Islet precursor cell (in vitro differentiated cells): ENCODE measurements around the gene DNAAF3.
A peak's percentile ranks its signal among the peaks of the same experiment; 100 is the strongest.

Source experiments
- DNase-seq: peaks from one replicate; pipeline ENCODE4 v3.0.0-alpha.2; 2018

Gene DNAAF3

DNA sequence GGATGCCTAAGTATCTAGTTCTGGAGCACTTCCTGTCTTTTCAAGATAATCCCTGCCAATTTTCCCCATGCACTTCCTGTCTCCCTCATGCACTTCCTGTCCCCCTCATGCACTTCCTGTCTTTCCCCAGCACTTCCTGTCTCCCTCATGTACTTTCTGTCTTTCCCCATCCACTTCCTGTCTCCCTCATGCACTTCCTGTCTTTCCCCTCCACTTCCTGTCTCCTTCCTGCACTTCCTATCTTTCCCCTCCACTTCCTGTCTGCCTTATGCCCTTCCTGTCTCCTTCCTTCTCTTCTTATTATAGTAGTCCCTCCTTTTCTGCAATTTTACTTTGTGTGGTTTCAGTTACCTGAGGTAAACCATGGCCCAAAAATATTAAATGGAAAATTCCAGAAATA lies 14.4 kb downstream of the DNAAF3 start:
- no peak for DNase-seq

DNA sequence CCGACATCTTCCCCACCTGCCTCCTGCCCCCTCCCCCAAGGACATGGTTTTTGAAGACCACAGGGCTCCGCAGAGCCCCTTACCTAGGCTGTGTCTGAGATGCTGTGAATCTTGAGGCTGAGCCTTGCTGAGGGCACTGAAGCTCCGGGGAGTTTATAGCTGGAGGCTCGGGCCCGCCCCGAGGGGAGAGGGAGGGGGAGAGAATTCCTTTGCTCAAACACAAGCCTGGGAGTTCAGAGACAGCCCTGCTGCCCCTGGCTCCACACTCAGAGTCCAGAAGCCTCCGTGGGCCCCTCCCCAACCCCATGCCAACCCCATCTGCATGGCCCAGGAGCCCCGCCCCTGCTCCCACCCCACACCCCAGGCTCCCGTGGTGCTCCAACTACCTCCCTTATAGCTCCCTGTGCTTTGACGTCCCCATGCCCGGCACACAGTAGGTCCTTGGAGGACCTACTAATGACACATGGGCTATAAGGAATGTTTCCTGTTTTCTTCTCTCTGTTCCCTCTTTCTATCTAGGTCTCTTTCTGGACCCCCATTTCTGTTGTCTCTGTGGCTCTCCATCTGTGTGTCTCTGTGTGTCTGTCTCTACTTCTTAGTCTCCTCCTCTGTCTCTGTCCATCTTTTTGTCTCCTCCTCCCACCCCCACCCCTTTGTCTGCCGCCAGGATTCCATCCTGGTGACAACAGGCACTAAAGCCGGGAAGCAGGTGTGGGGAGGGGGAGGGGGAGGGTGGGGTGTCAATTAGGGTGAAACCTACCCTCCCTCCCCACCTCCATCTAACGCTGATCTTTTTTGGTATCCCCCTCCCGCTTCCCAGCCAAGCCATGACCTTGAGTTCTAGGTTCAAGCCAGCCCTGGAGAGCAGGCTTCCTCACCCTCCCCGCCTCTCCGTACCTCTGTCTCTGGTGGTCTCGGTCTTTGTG lies 17.1 kb downstream of the DNAAF3 start, which contains the start of gene TNNT1:
Gene TNNT1, minus strand, starts transcription at position 129 of the 926 bp plus-strand sequence. CDS start 2,049 bp downstream, outside the sequence.
- peak; percentile 85 for DNase-seq

DNA sequence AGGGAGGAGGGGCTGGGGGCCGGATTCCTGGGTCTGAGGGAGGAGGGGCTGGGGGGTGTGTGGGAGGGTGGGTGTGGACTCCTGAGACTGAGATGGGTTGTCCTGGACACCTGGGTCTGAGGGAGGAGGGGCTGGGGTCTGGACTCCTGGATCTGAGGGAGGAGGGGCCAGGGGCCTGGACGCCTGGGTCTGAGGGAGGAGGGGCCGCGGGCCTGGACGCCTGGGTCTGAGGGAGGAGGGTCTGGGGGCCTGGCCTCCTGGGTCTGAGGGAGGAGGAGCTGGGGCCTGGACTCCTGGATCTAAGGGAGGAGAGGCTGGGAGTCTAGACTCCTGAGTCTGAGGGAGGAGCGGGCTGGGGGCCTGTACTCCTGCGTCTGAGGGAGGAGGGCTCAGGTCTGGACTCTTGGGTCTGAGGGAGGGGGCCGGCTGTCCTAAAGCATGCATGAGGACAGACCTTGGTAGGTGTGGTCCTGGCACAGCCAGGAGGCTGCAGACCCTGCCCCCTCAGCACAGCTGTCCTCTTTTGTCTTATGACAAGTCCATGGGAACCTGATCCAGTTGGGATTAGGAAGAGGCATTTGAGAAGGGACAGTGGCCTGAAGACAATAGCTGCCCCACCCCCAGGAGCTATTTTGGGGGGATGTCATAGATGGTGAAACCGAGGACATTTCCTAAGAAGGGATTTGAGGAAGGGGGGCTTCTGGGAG lies 18.7 kb downstream of the DNAAF3 start:
- no peak for DNase-seq

DNA sequence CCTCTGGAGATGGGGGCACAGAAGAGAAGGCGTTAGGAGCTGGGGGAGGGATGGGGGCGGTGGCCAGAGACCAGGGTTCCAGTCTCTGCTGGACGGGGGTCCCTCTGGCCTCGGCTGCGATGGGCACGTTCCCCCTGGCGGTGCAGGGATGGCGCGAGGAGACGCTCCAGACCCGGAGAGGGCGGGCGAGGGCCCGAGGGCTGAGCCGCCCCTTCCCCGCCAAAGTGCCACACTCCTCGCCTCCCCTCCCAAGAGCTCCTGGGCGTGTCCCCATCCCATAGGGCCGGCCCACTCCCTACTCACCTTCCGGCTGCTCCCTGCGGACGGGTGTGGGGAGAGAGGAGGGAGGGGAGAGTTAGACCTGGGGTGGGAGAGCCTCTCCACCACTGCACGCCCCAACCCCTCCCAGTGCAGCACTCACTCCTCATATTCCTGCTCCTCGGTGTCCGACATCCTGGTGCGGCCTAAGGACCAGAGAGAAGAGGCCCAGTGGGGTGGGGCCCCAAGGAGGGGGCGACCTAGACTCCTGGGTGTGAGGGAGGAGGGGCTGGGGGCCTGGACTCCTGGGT lies 19.6 kb downstream of the DNAAF3 start:
- DNase-seq = peak; percentile 90

DNA sequence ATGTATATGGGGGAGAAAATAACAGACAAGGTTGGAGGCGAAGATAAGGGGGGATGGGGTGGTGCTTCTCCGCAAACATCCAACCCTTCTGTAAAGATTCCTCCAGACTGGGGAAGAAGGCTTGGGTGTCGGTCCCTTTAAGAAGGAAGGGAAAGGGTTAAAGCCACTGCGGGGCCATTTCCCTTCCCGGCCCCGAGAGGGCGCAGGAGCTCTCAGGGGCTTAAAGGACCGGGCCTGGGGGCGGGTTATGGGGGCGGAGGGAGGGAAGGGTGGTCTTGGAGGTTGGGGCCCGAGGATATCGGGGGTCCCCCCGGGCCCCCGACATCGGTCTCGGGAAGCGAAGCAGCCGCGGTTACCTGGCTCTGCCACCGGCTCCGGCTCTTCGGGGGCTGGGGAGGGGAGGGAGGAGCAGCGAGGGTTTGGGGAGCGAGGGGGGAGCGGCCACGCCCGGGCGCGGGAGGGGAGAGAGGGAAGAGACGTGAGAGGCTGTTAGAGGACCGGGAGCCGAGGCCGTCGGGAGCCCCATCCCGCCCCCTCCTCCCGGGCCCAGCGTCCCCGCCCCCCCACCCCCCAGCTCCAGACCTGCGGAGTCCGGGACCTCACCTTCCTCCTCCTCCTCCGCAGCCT lies 20.2 kb downstream of the DNAAF3 start:
- DNase-seq = no peak

DNA sequence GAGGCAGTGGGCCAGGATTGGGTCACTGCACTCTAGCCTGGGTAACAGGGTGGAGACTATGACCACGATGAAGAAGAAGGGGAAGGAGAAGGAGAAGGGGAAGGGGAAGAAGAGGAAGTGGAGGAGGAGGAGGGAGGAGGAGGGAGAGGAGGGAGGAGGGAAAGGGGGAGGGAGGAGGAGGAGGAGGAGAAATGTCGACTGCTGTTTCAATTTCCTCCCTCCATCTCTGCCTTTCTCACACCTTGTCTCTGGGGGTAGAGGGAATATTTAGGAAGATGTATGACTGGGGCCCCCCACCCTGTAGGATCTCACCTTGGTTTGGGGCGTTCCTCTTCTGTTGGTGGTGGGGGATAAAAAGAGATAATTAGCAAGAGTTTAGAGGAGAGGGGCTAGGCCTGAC lies 21.2 kb downstream of the DNAAF3 start:
- DNase-seq = no peak

DNA sequence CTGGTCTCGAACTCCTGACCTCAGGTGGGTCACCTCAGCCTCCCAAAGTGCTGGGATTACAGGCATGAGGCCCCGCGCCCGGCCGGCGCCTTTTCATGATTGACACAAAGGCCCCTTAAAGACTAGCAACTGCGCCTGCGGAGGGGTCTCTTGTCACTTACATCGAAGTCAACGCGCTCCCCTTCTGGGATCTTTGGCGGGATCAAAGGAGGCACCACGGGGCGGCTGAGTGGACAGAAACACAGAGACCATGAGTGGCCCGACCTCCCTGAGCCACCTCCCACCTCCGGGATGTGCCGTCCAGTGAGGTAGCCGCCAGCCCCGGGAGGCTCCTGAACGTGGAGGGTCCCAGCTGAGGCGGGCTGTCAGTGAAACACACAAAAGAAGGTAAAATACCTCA lies 24.7 kb downstream of the DNAAF3 start:
- DNase-seq = no peak

DNA sequence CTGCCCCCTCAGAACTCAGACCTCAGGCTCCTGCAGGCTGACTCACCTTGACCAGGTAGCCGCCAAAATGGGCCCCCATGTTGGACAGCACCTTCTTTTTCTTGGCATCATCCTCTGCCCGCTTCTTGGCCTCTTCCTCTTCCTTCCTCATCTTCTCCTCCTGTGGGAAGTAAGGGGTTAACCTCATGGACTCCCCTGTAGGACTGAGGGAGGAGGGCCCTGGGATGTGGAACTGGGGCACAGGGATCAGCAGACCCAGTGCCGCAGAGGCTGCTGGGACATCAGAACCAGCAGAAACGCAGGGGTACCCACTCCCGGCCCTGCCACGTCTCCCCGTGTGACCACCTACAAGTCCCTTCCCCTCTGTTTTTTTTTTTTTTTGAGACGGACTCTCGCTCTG lies 28.5 kb downstream of the DNAAF3 start:
- DNase-seq = no peak

DNA sequence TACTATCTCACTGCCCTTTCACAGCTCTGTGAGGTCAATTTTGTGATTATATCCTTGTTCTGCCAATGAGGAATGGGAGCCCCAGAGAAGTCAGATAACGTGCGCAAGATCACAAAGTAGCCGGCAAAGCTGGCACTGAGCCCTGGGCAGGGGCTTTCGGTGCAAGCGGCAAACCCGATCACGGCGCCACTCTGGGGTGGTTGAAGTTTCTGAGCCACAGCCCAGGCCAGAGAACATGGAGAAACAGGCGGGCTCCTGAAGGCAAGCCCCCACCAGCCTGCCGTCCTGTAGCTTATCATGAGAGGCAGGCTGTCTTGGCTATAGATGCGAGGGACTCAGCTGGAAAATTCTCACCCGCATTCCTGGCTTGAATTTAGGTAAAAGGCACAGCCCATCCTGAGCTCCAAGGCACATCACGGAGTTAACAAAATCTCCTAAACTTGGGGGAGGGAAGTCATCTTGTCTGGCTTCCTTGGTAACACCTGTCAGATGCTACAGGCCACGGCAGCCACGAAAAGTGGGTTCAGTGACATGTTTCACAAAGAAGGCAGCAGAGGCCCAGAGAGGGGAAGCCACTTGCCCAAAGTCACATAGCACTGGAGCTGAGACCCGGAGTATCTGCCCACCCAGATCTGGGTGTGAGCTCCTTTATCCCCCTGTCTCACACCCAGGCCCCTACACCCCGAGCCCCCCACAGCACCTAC lies 29.9 kb downstream of the DNAAF3 start:
- DNase-seq = no peak

DNA sequence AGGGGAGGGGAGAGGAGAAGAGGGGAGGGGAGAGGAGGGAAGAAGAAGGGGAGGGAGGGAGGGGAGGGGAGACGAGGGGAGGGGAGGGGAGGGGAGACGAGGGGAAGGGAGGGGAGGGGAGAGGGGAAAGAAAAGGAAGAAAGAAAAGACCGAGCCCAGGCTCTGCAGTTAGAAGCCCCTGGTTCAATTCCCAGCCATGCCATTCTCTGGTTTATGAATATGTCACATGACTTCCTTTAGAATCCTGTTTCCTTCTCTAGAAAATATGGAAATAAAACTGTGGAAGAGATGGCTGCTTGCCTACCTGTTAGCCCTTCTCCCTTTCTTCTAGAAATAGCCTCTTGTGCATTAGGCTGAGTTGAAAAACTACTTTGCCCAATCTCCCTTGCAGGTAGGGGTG lies 31.7 kb downstream of the DNAAF3 start:
- DNase-seq = no peak

DNA sequence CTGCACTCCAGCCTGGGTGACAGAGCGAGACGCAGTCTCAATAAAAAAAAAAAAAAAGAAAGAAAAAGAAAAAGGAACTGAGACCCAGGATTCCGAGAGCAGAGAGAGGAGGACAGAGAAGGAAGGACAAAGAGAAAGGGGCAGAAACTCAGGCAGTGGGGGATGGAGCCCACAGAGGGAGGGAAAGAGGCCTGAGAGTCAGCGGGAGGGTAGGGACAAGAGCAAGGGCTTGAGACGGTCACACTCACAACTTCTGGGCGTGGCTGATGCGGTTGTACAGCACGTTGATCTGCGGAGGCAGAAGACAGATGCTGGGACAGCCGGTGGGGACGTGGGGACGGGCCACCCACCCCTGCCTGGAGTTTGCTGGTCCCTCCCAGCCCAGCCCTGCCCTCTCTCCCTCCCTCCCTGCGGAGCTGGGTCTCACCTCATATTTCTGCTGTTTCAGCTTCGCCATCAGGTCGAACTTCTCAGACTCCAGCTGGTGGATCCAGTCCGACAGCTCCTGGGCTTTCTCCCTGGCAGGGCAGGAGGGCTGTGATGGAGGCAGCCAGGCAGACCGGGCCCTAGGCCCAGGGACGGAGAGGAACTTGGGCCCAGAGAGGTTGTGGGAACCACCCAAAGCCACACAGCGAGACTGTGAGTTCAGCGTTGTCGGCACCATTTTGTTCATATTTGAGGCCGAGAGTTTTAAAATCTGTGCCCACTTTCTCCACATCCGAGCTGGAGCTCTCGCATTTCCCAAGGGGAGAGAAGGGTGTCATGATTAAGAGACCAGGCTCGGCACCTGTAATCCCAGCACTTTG lies 32.6 kb downstream of the DNAAF3 start:
- DNase-seq = no peak

DNA sequence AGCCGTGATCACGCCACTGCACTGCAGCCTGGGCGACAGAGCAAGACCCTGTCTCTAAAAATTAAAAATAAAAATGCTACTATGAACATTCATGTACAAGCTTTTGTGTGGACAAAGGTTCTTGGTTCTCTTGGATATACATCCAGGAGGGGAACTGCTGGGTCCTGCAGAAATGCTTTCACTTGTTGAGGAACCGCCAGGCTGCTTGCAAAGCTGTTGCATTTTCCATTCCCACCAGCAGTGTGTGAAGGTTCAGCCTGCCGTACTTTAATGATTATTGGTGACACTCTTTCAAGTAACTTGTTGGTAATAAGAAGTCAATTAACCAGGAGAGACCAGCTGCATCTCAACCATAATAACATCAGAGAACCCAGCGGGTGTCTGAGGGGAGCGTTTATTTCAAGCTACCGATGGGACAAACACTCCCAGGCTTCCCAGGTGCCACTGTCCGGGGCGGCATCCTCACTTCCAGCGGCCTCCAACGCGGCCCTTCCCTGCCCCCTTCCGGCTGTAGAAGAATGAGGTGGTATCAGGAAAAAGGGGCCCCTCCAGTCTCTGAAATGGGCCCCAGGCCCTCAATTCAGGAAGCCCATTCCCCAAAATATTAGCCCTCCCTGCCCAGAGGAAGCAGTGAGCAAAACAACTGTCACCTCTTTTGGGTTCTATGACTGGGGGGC lies 33.8 kb downstream of the DNAAF3 start:
- DNase-seq = no peak

DNA sequence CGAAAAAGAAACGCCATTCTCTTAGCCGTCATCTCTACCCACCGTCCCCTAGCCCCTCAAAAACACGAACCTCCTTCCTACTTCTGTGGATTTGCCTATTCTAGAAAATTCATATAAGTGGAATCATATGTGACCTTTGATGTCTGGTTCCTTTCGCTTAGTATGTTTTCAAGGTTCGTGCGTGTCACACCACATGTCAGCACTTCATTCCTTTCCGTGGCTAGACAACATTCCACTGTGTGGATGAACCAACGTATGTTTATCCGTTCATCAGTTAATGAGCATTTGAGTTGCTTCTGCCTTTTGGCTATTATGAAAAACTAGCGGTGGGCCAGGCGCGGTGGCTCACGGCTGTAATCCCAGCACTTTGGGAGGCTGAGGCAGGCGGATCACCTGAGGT lies 35.0 kb downstream of the DNAAF3 start:
- no peak for DNase-seq

DNA sequence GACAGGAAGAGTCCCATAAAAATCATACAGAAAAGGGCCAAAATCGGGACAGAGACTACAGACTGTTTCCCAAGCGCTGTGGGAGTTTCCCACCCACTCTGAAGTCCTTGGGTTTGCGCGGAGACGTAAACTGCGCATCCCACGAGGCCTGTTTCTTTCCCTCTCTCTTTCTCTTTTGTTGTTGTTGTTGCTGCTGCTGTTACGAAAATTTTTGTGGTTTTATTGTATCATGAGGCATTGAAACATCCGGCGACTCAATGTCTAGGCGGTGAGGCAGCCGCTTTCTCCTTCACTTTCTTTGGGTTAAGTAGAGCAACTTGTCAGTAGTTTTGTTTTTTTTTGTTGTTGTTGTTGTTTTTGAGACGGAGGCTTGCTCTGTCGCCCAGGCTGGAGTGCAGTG lies 47.4 kb downstream of the DNAAF3 start:
- no peak for DNase-seq

DNA sequence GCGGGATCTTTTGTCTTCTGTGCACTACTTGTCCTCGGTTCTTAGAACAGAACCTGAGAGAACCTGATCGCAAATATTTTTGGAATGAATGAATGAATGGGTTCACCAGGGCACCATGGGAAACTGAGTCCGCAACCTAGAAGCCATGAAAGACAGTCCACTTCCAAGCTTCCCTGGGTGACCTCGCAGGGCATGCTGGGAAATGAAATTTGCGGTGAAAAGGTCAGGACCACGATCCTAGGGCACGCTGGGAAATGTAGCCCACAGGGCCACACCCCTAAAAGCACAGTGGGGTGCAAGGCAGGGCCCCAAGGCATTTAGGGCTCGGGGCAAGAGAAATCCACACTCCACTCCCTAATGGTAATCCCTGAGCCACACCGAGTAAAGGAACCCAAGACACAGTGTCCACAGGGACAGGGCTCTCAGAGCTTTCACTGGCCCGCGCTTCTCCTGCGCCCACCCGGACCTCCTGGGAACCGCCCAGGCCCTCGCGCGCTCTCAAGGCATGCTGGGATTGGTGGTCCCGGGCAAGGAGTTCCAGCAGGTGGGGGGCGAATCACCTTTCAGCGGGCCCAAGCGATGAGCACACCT lies 47.9 kb downstream of the DNAAF3 start:
- DNase-seq = no peak

DNA sequence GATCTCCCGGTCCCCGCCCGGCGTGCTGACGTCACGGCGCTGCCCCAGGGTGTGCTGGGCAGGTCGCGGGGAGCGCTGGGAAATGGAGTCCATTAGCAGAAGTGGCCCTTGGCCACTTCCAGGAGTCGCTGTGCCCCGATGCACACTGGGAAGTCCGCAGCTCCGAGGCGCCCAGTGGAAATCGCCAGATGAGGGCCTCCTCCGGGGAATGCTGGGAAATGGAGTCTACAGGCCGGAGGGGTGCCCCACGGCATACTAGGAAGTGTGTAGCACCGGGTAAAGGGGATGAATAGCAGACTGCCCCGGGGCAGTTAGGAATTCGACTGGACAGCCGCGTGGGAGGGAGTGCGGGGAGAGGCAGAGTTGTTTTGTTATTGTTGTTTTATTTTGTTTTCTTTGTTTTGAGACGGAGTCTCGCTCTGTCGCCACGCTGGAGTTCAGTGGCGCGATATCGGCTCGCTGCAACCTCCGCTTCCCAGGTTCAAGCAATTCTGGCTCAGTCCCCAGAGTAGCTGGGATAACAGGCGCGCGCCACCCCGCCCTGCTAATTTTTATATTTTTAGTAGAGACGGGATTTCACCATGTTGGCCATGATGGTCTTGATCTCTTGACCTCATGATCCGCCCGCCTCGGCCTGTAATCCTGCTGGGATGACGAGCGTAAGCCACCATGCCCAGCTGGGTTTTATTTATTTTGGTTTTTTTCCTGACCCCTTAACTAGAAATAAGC lies 48.6 kb downstream of the DNAAF3 start:
- peak; percentile 100 for DNase-seq

DNA sequence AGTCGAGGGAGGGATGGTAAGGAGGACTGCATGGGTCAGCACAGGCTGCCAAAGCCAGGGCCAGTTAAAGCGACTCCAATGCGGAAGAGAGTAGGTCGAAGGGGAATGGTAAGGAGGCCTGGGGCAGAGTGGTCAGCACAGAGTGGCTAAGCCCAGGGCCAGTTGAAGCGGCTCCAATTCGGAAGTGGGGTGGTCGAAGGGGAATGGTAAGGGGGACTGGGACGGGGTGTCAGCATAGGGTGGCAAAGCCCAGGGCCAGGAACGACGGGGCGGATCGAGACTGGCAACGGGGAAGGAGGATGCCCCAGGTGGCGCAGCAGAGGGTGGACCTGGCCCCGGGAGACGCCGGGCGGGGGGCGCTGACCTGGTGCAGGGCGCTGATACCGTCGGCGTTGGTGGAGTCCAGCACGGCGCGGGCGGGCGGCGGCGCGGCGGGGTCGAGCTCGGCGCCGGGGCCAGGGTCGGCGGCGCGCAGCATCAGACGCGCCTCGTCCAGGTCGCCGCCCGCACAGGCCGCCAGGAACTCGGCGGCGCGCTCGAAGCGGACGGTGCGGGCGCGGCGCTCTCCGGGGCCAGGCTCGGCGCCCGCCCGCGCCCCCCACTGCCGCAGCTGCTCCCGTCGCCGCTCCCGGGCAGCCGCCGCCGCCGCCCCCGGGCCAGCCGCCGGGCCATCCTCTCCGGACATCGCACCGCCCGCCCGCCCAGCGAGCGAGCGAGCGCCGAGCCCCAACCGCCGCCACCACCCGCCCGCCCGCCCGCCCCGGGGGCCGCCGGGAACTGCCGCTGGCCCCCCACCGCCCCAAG lies 49.4 kb downstream of the DNAAF3 start, which contains the start of gene PPP1R12C:
Gene PPP1R12C, minus strand, starts transcription at position 779 of the 804 bp plus-strand sequence. Its CDS starts 94 bp downstream, at position 685.
- DNase-seq = no peak

DNA sequence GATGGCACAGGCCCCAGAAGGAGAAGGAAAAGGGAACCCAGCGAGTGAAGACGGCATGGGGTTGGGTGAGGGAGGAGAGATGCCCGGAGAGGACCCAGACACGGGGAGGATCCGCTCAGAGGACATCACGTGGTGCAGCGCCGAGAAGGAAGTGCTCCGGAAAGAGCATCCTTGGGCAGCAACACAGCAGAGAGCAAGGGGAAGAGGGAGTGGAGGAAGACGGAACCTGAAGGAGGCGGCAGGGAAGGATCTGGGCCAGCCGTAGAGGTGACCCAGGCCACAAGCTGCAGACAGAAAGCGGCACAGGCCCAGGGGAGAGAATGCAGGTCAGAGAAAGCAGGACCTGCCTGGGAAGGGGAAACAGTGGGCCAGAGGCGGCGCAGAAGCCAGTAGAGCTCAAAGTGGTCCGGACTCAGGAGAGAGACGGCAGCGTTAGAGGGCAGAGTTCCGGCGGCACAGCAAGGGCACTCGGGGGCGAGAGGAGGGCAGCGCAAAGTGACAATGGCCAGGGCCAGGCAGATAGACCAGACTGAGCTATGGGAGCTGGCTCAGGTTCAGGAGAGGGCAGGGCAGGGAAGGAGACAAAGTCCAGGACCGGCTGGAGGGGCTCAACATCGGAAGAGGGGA lies 50.1 kb downstream of the DNAAF3 start:
- peak; percentile 75 for DNase-seq
